HL-60 (cell line): ENCODE measurements around the gene COL4A2.

Source experiments
- DNase-seq, 2 experiments: peaks; one replicate each; pipeline ENCODE4 v3.0.0-alpha.2; 2010 to 2020; ENCODE audit warnings: low read depth in 1 of 2, low spot score in 1 of 2
- H3K27ac ChIP-seq: fragments of 250-450 bp; sonication (Bioruptor Pico); replicated peaks from 2 replicates; pipeline ENCODE4 v1.5.1; 2020; ENCODE audit warnings: mild to moderate bottlenecking, moderate library complexity
- H3K27me3 ChIP-seq: fragments of 250-450 bp; sonication (Bioruptor Pico); 2 replicates; pipeline ENCODE4 v1.5.1; 2021; ENCODE audit warnings: mild to moderate bottlenecking, moderate library complexity; ENCODE audit not compliant: insufficient read depth, poor library complexity, severe bottlenecking
- H3K4me3 ChIP-seq: replicated peaks from 2 replicates; pipeline ENCODE4 v1.5.1; 2011; ENCODE audit warnings: mild to moderate bottlenecking, control low read depth, low read length; ENCODE audit not compliant: insufficient read depth
- CTCF ChIP-seq: IDR thresholded peaks from one replicate; pipeline ENCODE4 v1.5.1; 2011; ENCODE audit warnings: low read length, control low read depth, inconsistent platforms; ENCODE audit not compliant: insufficient read depth
- GABPA ChIP-seq: IDR thresholded peaks from 2 replicates; pipeline ENCODE4 v1.6.1; 2012; ENCODE audit warnings: low read depth
- POLR2AphosphoS5 ChIP-seq: IDR thresholded peaks from 2 replicates; pipeline ENCODE4 v1.6.1; 2012; ENCODE audit warnings: low read depth
- REST ChIP-seq: IDR thresholded peaks from 2 replicates; pipeline ENCODE4 v1.6.1; 2012; ENCODE audit warnings: low read depth; ENCODE audit not compliant: insufficient replicate concordance
- SPI1 ChIP-seq: IDR thresholded peaks from 2 replicates; pipeline ENCODE4 v1.6.1; 2012; ENCODE audit warnings: low read depth, mild to moderate bottlenecking, borderline replicate concordance

Gene COL4A2

GRCh38 chr13:110448230-110448629 is 141.1 kb downstream of the COL4A2 start:
- no peak overlapping the region for H3K4me3 ChIP-seq
- no peak overlapping the region for H3K27ac ChIP-seq
- H3K27me3 ChIP-seq, result peaks cover 5% of the 10 kb centered on the region
- no peak for TF ChIP-seq SPI1
- TF ChIP-seq GABPA, result no peak
- no peak for TF ChIP-seq REST
- no peak for TF ChIP-seq CTCF
- TF ChIP-seq POLR2AphosphoS5, result no peak
- DNase-seq, result no peak

- no peak for DNase-seq
- Histone ChIP-seq H3K27ac (no peak overlapping the region), H3K27me3 (peaks cover 5% of the 10 kb centered on the region), H3K4me3 (no peak overlapping the region)
- TF ChIP-seq GABPA (no peak), SPI1 (no peak), REST (no peak), CTCF (no peak), POLR2AphosphoS5 (no peak)
Measured at GRCh38 chr13:110448677-110449076, 141.6 kb downstream of the COL4A2 start.

DNA sequence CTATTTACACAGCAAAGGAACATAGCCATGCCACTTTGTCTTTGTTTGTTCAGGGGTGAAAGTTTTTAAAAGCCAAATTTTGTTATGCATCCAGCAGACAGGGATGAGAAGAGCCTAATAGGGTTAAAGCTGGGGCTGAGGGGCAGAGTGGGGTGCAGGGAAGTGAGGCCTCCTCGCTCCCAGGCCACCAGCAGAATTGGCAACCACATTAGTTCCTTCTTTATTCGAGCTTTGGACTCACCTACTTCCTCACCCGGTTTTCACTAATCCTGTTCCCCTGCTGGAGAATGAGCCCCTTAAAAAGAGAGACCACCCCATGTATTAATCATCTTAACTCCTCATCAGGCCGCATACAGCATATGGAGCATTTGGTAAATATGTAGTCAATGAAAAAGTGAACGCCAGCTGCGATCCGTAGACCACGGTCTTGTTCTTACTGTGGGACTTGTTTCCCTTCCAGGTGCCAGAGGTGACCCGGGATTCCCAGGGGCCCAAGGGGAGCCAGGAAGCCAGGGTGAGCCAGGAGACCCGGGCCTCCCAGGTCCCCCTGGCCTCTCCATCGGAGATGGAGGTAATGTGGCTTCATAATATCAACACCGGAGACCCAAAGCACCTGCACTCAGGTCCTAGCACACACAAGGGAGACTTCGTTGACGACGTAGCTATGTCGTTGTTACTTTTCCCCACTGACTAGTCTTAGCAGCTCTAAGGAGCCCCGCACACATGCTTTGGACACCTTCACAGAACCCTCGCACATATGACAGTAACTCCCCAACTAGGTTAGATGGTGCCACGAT is 142.3 kb downstream of the COL4A2 start:
- no peak overlapping the region for H3K4me3 ChIP-seq
- TF ChIP-seq SPI1, result peak; percentile 65; the same call in 1 of the 2 replicates
- TF ChIP-seq CTCF, result no peak
- no peak for TF ChIP-seq REST
- peak in 1 of 2 experiments; percentile 25 for DNase-seq
- H3K27me3 ChIP-seq, result peaks cover 5% of the 10 kb centered on the region
- H3K27ac ChIP-seq, result no peak overlapping the region
